ENCODE results near the gene LIN9.
"Not testable (repeated sequence)": the region's sequence is repeated elsewhere in the genome, so short reads cannot be mapped to it uniquely, and the experiment has no call there.

Gene LIN9

DNA sequence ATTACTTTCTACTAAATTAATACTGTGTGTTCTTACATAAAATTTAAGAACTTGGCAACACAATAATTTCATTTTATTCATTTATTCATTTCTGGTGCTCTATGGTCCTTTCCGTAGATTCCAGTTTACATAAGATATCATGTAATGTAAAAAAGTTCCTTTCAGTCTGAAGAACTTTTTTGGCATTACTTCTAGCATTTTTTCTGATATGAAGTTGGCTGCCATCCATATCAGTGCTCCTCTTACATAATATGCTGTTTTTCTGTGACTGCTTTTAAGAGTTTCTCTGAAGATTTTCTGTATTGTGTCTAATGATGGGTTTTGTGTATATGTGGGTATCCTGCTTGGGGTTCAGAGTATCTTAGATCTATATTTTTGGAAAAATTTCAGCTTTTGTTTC is 34.8 kb downstream of the LIN9 start:
- DNase-seq (ENCODE audit: low read depth in 2 of 2) = no peak

GRCh38 chr1:226272233-226272902 is 36.6 kb downstream of the LIN9 start:
- not testable (repeated sequence) for DNase-seq (ENCODE audit: low read depth in 2 of 2)

DNA sequence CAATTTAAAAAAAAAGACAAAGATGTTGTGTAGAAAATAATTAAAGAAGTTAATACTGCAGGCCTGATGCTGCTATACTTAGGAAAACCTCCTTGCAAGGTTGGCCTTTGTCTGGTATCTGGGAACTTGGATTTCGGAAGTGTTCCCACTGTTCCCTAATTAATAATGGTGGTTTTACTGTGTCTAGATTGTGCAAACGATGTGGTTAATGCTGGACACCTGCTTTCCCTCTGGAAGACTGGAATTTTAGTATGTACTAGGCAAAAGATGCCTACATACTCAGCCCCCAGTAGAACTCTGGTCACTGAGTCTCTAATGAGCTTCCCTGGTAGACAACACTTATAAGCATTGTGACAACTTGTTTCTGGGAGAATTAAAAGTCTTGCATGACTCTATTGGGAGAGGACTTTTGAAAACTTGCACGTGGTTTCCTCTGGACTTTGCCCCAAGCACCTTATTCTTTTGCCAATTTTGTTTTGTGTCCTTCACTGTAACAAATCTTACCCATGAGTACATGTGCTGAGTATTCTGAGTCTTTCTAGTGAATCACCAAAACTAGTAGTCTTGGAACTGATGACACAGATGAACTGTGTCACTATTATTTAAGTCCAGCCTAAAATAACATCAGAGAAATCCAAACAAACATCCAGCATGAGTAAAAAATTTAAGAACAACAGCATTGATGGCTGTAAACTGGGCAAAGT is 40.4 kb downstream of the LIN9 start:
- no peak for DNase-seq (ENCODE audit: low read depth in 2 of 2)

- no peak for DNase-seq (ENCODE audit: low read depth in 2 of 2)
These were observed 47.1 kb downstream of the LIN9 start for GRCh38 chr1:226261818-226262217.

GRCh38 chr1:226255380-226255779 is 53.6 kb downstream of the LIN9 start:
- no peak for DNase-seq (ENCODE audit: low read depth in 2 of 2)

DNA sequence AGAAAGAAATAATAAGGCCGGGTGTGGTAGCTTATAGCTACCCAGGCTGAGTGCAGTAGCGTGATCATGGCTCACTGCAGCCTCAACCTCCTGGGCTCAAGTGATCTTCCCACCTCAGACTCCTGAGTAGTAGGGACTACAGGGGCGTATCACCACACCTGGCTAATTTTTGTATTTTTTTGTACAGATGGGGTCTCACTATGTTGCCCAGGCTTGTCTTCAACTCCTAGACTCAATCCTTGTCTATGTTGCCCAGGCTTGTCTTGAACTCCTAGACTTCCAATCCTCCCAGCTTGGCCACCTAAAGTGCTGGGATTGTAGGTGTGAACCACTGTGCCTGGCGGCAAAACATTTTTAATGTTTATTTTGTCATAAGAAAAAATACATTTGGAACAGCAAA is 55.0 kb downstream of the LIN9 start:
- DNase-seq (ENCODE audit: low read depth in 2 of 2) = no peak

DNA sequence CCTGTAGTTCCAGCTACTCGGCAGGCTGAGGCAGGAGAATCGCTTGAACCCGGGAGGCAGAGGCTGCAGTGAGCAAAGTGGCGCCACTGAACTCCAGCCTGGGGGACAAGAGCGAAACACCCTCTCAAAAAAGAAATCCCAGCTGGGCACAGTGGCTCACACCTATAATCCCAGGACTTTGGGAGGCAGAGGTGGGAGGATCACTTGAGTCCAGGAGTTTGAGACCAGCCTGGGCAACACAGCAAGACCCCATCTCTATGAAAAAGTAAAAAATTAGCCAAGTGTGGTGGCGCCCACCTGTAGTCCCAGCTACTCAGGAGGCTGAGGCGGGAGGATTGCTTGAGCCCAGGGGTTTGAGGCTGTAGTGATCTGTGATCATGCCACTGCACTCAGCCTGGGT is 56.1 kb downstream of the LIN9 start:
- DNase-seq (ENCODE audit: low read depth in 2 of 2) = not testable (repeated sequence)

- DNase-seq (ENCODE audit: low read depth in 2 of 2) = no peak
These were observed 58.5 kb downstream of the LIN9 start for GRCh38 chr1:226250511-226250910.

DNA sequence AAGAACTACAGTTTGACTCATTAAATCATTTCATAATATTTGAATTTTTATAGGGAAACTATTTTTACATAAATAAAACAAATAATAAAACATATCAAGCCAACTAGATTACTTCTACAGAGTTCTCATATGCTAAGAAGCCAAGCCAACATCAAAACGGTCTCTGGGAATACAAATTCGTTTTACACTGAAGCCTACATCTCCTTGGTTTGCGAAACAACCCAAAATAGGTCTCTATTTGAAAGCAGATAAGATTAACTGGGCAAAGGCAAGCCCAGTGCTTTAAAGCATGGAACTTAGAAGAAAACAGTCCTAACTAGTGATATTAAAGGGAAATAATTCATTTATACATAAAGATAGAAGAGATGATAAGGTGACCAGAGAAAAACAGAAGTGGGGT is 60.2 kb downstream of the LIN9 start:
- DNase-seq (ENCODE audit: low read depth in 2 of 2) = no peak

GRCh38 chr1:226248091-226248490 is 60.9 kb downstream of the LIN9 start:
- no peak for DNase-seq (ENCODE audit: low read depth in 2 of 2)

GRCh38 chr1:226239421-226239820 is 69.5 kb downstream of the LIN9 start:
- no peak for DNase-seq (ENCODE audit: low read depth in 2 of 2)

GRCh38 chr1:226236826-226237225 is 72.1 kb downstream of the LIN9 start:
- DNase-seq (ENCODE audit: low read depth in 2 of 2) = no peak

DNA sequence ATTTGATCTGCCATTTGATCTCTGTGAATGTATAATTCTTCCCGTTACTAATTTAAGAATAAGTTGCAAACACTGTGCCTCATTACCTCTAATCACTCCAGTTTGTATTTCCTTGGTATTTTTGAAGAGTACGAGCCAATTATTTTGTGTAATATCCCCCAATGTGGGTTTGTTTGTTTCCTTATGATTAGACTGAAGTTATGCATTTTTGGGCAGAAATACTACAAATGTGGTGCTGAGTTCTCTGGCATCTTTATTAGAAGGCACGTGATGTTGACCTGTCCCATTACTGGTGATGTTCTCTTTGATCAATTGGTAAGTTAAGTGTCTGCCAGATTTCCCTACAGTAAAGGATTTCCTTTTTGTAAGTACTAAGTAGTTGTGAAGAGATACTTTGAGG is 75.2 kb downstream of the LIN9 start:
- DNase-seq (ENCODE audit: low read depth in 2 of 2) = no peak

DNA sequence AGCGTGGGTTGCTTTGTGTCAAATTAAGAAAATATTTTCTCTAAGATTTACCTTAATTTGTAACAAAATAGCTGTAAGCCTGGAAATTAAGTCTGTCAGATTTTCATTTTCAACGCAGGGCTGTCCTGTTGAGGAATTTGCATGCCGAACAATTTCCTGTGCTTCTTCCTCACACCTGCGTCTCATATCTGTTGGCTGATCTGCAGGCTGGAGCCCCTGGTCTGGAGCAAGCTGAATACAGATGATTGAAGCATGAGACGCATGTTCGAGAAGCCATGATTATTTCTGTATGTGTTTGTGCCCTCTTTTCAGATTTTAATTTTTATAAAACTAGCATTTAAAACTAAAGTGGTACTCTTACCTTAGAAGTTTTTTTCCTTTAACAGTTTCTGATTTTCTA is 75.7 kb downstream of the LIN9 start:
- no peak for DNase-seq (ENCODE audit: low read depth in 2 of 2)

DNA sequence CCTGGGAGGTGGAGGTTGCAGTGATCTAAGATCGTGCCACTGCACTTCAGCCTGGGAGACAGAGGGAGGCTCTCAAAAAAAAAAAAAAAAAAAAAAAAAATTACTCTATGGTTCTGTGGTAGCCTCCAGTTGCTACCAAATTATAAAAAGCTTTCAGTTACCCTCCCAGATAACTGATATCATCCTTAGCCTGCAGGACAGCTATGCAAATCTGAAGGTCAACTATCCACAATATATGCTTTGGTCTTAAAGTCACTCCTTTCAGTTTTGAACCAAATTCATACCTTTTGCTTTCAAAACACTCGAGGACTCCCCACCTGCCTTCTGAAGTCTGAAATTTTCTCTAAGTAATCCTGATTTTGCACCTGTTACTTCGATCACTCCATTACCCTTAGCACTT is 82.4 kb downstream of the LIN9 start:
- no peak for DNase-seq (ENCODE audit: low read depth in 2 of 2)

GRCh38 chr1:226223786-226224244 is 85.1 kb downstream of the LIN9 start:
- no peak for DNase-seq (ENCODE audit: low read depth in 2 of 2)

GRCh38 chr1:226223157-226223785 is 85.7 kb downstream of the LIN9 start, which contains the start of gene MIXL1:
TSS of gene MIXL1 (plus strand) at chr1:226223664. CDS start at chr1:226223682, 18 bp downstream.
- no peak for DNase-seq (ENCODE audit: low read depth in 2 of 2)

GRCh38 chr1:226222686-226223085 is 86.3 kb downstream of the LIN9 start:
- DNase-seq (ENCODE audit: low read depth in 2 of 2) = no peak

DNA sequence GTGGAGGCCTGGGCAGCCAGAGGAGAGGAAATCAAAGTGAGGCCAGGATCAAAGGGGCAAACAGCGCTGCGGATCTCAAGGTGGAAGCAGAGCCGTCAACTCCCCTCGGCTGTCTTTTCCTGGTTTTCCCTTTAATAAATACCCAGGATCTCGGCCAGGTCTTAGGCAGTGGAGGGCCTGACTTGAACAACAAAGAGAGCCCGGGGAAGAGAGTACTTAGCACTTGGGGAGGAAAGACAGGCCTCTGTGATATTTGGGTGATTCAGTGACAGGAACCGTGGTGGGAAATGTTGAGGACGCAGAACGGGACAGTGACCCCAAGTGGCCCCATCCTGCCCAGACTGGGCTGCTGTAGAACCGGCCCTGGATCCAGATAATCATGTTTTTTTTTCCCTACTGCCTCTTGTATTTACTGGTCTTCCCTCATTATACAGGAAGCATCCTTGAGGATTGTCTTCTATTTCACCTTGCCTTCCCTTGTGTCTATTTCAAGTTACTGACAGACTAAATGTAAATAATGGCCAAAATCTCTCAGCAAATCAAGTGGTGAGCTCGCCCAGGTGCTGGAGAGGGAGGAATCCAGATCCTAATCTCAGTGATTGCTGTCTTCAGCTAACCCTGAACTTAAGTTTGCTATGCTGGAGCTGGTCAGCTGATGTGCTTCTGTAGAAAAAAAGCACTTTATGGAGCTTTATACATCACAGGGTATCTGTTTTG is 88.3 kb downstream of the LIN9 start:
- DNase-seq (ENCODE audit: low read depth in 2 of 2) = no peak

GRCh38 chr1:226217273-226217672 is 91.7 kb downstream of the LIN9 start:
- no peak for DNase-seq (ENCODE audit: low read depth in 2 of 2)

GRCh38 chr1:226216056-226216455 is 92.9 kb downstream of the LIN9 start:
- no peak for DNase-seq (ENCODE audit: low read depth in 2 of 2)

GRCh38 chr1:226215239-226215638 is 93.7 kb downstream of the LIN9 start:
- DNase-seq (ENCODE audit: low read depth in 2 of 2) = no peak

Data from fibroblast of skin of left biceps (primary cell).